Glutamatergic neuron (in vitro differentiated cells): ENCODE results near the gene KCNA2. TPM values are rescaled to one million over a fixed set of nuclear protein-coding genes. Genes with fewer than 3 reads are reported as not detected.

Source experiments
- DNase-seq: peaks from one replicate; pipeline ENCODE4 v3.0.0; 2022
- H3K27ac Mint-ChIP-seq: one replicate; pipeline ENCODE4 v1.8.0; 2020; ENCODE audit warnings: mild to moderate bottlenecking, mixed read lengths, inconsistent platforms; ENCODE audit not compliant: unreplicated experiment
- H3K27me3 Mint-ChIP-seq: one replicate; pipeline ENCODE4 v1.8.0; 2020; ENCODE audit warnings: mild to moderate bottlenecking, moderate library complexity, mixed read lengths, inconsistent platforms; ENCODE audit not compliant: unreplicated experiment
- H3K36me3 Mint-ChIP-seq: one replicate; pipeline ENCODE4 v1.8.0; 2020; ENCODE audit warnings: mild to moderate bottlenecking, mixed read lengths, inconsistent platforms; ENCODE audit not compliant: unreplicated experiment
- H3K4me1 Mint-ChIP-seq: one replicate; pipeline ENCODE4 v1.8.0; 2020; ENCODE audit warnings: mild to moderate bottlenecking, low read depth, mixed read lengths, inconsistent platforms; ENCODE audit not compliant: unreplicated experiment
- H3K4me3 Mint-ChIP-seq: one replicate; pipeline ENCODE4 v1.8.0; 2020; ENCODE audit warnings: mild to moderate bottlenecking, mixed read lengths, inconsistent platforms; ENCODE audit not compliant: unreplicated experiment
- H3K9me3 Mint-ChIP-seq: one replicate; pipeline ENCODE4 v1.8.0; 2020; ENCODE audit warnings: mild to moderate bottlenecking, moderate library complexity, mixed read lengths, inconsistent platforms; ENCODE audit not compliant: unreplicated experiment
- CTCF ChIP-seq: fragments of 200-600 bp; sonication (generic); IDR thresholded peaks from one replicate; pipeline ENCODE4 v1.5.0; 2021; ENCODE audit not compliant: partially characterized antibody, unreplicated experiment
- total RNA-seq: library from RNA; stranded (reverse); fragmentation: NEBNext Ultra II Directional; extraction: Animal tissue kit (Norgen Biotek cat#: 25700); gene quantifications from one replicate; pipeline ENCODE4 v1.2.1, GENCODE V29; 2021; ENCODE audit not compliant: unreplicated experiment

Gene KCNA2
- total RNA-seq, 1 donor from 2014 or later: 19.7 TPM

- Mint-ChIP-seq H3K9me3 (peaks cover 6% of the 10 kb centered on the region), H3K4me3 (peak overlapping the region; percentile 90), H3K4me1 (peaks cover 17% of the 10 kb centered on the region), H3K27ac (peak overlapping the region; percentile 62), H3K27me3 (peaks cover 18% of the 10 kb centered on the region), H3K36me3 (peaks cover 9% of the 10 kb centered on the region)
- TF ChIP-seq CTCF: no peak
- DNase-seq: no peak
These were observed 1.5 kb downstream of the KCNA2 start for GRCh38 chr1:110604586-110605148.

GRCh38 chr1:110603058-110603457, 3.1 kb downstream of the KCNA2 start:
- peaks cover 9% of the 10 kb centered on the region for H3K27me3 Mint-ChIP-seq

GRCh38 chr1:110602466-110602865, 3.7 kb downstream of the KCNA2 start:
- peak overlapping the region; percentile 50 for H3K4me3 Mint-ChIP-seq
- H3K36me3 Mint-ChIP-seq: peaks cover 15% of the 10 kb centered on the region
- H3K9me3 Mint-ChIP-seq: peaks cover 5% of the 10 kb centered on the region
- no peak for TF ChIP-seq CTCF
- H3K27ac Mint-ChIP-seq: no peak overlapping the region
- peaks cover 7% of the 10 kb centered on the region for H3K27me3 Mint-ChIP-seq
- DNase-seq: no peak
- H3K4me1 Mint-ChIP-seq: peaks cover 12% of the 10 kb centered on the region

More at GRCh38 chr1:110603058-110603457, 3.1 kb downstream of the KCNA2 start:
- Mint-ChIP-seq H3K4me3 (no peak overlapping the region), H3K4me1 (peaks cover 10% of the 10 kb centered on the region), H3K27ac (no peak overlapping the region), H3K36me3 (peaks cover 15% of the 10 kb centered on the region), H3K9me3 (peaks cover 5% of the 10 kb centered on the region)
- TF ChIP-seq CTCF: no peak
- DNase-seq: no peak

- Mint-ChIP-seq H3K4me1 (peaks cover 18% of the 10 kb centered on the region), H3K9me3 (peaks cover 5% of the 10 kb centered on the region), H3K27me3 (peaks cover 6% of the 10 kb centered on the region), H3K36me3 (peaks cover 15% of the 10 kb centered on the region), H3K27ac (no peak overlapping the region), H3K4me3 (no peak overlapping the region)
- TF ChIP-seq CTCF: no peak
- no peak for DNase-seq
These were observed 4.8 kb downstream of the KCNA2 start for GRCh38 chr1:110601332-110601731.

GRCh38 chr1:110600716-110601115, 5.4 kb downstream of the KCNA2 start:
- peaks cover 15% of the 10 kb centered on the region for H3K4me1 Mint-ChIP-seq
- H3K36me3 Mint-ChIP-seq: peaks cover 15% of the 10 kb centered on the region
- TF ChIP-seq CTCF: no peak
- H3K4me3 Mint-ChIP-seq: no peak overlapping the region
- peaks cover 4% of the 10 kb centered on the region for H3K27me3 Mint-ChIP-seq
- peaks cover 2% of the 10 kb centered on the region for H3K9me3 Mint-ChIP-seq
- DNase-seq: no peak
- H3K27ac Mint-ChIP-seq: no peak overlapping the region
